GM20000 (cell line): ENCODE measurements around the gene CPB2.

Experiments
- DNase-seq: peaks from one replicate; pipeline ENCODE4 v3.0.0; 2012; ENCODE audit warnings: low spot score
- CTCF ChIP-seq: IDR thresholded peaks from 2 replicates; pipeline ENCODE4 v1.5.1; 2012; ENCODE audit warnings: mild to moderate bottlenecking, control low read depth; ENCODE audit errors: extremely low read depth, missing control alignments

Gene CPB2

DNA sequence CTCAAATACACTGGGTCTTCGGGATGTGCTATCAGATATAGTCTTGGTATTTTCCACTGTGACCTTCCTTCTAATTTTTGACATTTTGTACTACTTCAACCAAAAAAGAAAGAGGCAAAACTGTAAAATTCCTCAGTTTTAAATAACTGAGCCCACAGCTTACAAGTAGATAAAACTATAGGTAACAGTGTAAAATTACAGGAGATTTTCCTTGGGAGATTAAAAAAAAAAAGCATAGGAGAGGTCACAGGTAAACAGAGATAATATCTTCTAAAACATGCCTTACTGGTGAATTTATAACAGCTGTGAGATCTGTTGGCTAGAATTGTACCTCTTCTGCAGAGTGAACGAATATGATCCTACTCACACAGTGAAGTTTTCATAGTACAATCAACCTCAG, 59.4 kb downstream of the CPB2 start:
- no peak for DNase-seq
- TF ChIP-seq CTCF = no peak

DNA sequence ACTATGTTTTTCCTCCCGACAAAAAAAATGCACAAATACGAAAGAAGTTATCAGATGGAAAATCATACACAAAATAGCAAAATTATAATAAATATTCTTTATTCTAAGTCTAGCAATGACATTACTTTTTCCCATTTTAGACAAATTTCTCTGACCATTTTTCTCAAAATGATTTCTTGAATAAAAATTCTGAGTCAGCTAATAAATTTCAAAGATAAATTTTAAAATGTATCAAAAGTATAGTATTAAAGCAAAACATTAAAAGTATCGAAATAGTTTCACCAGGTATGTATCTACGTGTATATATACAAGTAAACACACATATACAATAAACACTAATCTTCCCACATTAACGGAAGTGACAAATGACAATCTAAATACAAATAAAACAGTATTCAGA, 61.2 kb downstream of the CPB2 start:
- TF ChIP-seq CTCF = no peak
- no peak for DNase-seq

DNA sequence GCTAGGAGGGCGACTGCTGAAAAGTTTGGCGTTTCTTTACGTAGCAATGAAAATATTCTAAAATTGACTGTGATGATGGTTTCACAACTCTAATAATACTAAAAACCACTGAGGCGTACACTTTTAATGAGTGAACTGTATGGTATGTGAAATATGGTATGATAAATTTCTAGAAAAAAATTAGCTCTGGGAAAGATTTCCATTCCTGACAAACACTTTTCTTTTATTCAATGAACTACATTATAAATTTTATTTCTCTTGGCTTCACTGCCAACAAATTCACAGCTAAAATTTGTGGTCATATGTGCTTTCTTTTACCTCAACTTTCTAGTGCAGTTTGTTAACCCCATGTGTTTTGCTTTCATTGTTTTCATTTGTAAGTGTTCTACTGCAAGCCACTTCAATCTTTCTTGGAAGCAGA, 63.4 kb downstream of the CPB2 start:
- no peak for DNase-seq
- TF ChIP-seq CTCF = no peak

DNA sequence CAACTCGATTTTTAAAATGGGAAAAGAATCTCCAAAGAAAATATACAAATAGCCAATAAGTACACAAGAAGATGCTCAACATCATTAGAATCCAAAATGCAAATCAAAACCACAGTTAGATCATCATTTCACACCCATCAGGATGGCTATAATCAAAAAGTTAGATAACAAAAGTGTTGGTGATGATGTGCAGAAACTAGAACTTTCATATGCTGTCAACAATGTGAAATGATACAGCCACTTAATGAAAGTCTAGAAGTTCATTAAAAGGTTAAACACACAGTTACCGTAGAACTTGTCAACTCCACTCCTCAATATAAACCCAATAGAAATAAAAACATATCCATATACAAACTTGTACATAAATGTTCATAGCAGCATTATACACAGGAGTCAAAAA, 64.1 kb downstream of the CPB2 start:
- DNase-seq = no peak
- no peak for TF ChIP-seq CTCF

DNA sequence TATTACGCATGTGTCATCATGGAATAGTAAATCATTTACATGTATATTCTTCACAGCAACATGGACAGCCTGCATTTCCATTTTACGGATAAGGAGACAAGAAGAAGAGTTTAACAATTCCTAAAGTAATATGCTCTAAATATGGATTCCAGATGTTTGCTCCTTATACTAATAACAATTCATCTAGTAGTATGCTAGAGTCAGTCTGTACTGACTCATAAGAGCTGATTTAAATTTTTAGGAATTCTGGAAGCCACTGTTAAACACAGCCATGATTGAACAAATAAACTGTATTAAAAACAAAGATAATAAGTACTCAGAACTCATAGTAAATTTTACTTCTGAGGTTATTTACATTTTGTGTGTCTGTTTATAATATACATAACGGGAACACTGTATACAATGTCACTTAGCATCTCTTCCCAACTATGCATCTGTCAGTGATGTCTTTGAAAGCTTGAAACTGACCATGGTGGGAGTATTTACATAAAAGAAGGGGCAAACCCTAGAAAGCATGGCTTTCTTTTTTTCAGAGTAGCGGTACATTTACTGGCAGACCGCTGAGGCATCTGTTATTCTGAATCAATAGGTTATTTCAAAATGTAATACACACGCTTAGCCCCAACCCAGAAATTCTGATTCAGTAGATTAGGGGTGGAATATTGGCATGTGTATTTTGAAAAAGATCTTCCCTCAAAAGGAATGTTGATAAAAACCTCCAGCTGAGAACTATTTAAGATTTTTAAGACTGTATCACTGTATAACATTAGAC, 65.2 kb downstream of the CPB2 start:
- no peak for DNase-seq
- TF ChIP-seq CTCF = no peak

- no peak for DNase-seq
- no peak for TF ChIP-seq CTCF
Measured at GRCh38 chr13:46038296-46038695, 66.5 kb downstream of the CPB2 start.

- no peak for TF ChIP-seq CTCF
Measured at GRCh38 chr13:46035066-46035465, 69.8 kb downstream of the CPB2 start.

More at GRCh38 chr13:46035066-46035465, 69.8 kb downstream of the CPB2 start:
- DNase-seq = no peak
